H1 (cell line): ENCODE data around the gene PLEKHG3. TPM values are rescaled to one million over a fixed set of nuclear protein-coding genes. Genes with fewer than 3 reads are reported as not detected.

Experiments used
- ASH2L ChIP-seq: fragments of 200-600, 300-600 bp; sonication (generic); IDR thresholded peaks from one replicate; pipeline ENCODE4 v1.7.1; 2017; ENCODE audit warnings: low read length
- ATF3 ChIP-seq: IDR thresholded peaks from 2 replicates; pipeline ENCODE4 v1.6.1; 2011; ENCODE audit warnings: low read depth, mild to moderate bottlenecking, low read length; ENCODE audit not compliant: insufficient read depth
- CBX8 ChIP-seq: fragments of 300-800, 300-1000 bp; sonication (generic); IDR thresholded peaks from 2 replicates; pipeline ENCODE4 v1.7.1; 2016; ENCODE audit warnings: low read depth, low read length, borderline replicate concordance
- CHD1 ChIP-seq: IDR thresholded peaks from 2 replicates; pipeline ENCODE4 v1.6.1; 2012; ENCODE audit warnings: low read depth, low read length, improper control_type of control experiment
- CHD2 ChIP-seq: IDR thresholded peaks from 2 replicates; pipeline ENCODE4 v1.6.1; 2012; ENCODE audit warnings: low read length, improper control_type of control experiment
- EGR1 ChIP-seq: IDR thresholded peaks from 2 replicates; pipeline ENCODE4 v1.6.1; 2011; ENCODE audit warnings: low read depth, low read length, borderline replicate concordance
- HDAC2 ChIP-seq, 2 experiments: fragments of 300-600 bp in 1 of 2; sonication (generic) in 1 of 2; IDR thresholded peaks; 2 replicates each; pipeline ENCODE4 v1.6.1; 2011 to 2012; ENCODE audit warnings: low read depth in 2 of 2, low read length in 2 of 2, mild to moderate bottlenecking in 2 of 2, moderate library complexity in 2 of 2, borderline replicate concordance in 1 of 2, inconsistent platforms in 1 of 2
- JUN ChIP-seq: IDR thresholded peaks from 2 replicates; pipeline ENCODE4 v1.6.1; 2011; ENCODE audit warnings: low read depth, mild to moderate bottlenecking, improper control_type of control experiment, low read length
- JUND ChIP-seq: IDR thresholded peaks from 2 replicates; pipeline ENCODE4 v1.6.1; 2011; ENCODE audit warnings: mild to moderate bottlenecking, improper control_type of control experiment, low read length
- KDM4A ChIP-seq: IDR thresholded peaks from one replicate; pipeline ENCODE4 v1.7.1; 2012; ENCODE audit warnings: low read depth, mild to moderate bottlenecking, moderate library complexity, low read length, inconsistent platforms; ENCODE audit not compliant: severe bottlenecking
- KDM5A ChIP-seq: fragments of 200-600 bp; IDR thresholded peaks from 2 replicates; pipeline ENCODE4 v1.7.1; 2012; ENCODE audit warnings: mild to moderate bottlenecking, low read length, inconsistent platforms, mixed read lengths
- MAX ChIP-seq: IDR thresholded peaks from 2 replicates; pipeline ENCODE4 v1.6.1; 2012; ENCODE audit warnings: inconsistent platforms
- NANOG ChIP-seq: IDR thresholded peaks from 2 replicates; pipeline ENCODE4 v1.6.1; 2011; ENCODE audit warnings: low read length, low read depth, mild to moderate bottlenecking, inconsistent platforms; ENCODE audit not compliant: insufficient read depth, poor library complexity, severe bottlenecking
- PHF8 ChIP-seq: fragments of 200-600 bp; sonication (generic); conservative IDR thresholded peaks from 2 replicates; pipeline ENCODE4 v1.7.1; 2012; ENCODE audit warnings: low read depth, mild to moderate bottlenecking, inconsistent platforms, low read length, moderate library complexity
- RAD21 ChIP-seq, 2 experiments: IDR thresholded peaks in 1 of 2; conservative IDR thresholded peaks in 1 of 2; 2 replicates each; pipeline ENCODE4 v1.6.1; 2011; ENCODE audit warnings: low read depth in 2 of 2, low read length in 2 of 2, improper control_type of control experiment in 1 of 2, inconsistent platforms in 1 of 2, mild to moderate bottlenecking in 1 of 2, moderate library complexity in 1 of 2
- RNF2 ChIP-seq: fragments of 200-900, 300-1000 bp; sonication (generic); IDR thresholded peaks from 2 replicates; pipeline ENCODE4 v1.7.1; 2016; ENCODE audit warnings: borderline replicate concordance, low read depth, mild to moderate bottlenecking, antibody characterized with exemption, low read length; ENCODE audit not compliant: poor library complexity, severe bottlenecking; ENCODE audit errors: missing control alignments
- RXRA ChIP-seq: IDR thresholded peaks from 2 replicates; pipeline ENCODE4 v1.6.1; 2011; ENCODE audit warnings: low read depth, mild to moderate bottlenecking, low read length, moderate library complexity; ENCODE audit not compliant: insufficient read depth
- SIN3A ChIP-seq, 2 experiments: IDR thresholded peaks in 1 of 2; conservative IDR thresholded peaks in 1 of 2; 2 replicates each; pipeline ENCODE4 v1.6.1; 2011 to 2012; ENCODE audit warnings: low read length in 2 of 2, improper control_type of control experiment in 1 of 2, low read depth in 1 of 2, mild to moderate bottlenecking in 1 of 2
- SP1 ChIP-seq: IDR thresholded peaks from 2 replicates; pipeline ENCODE4 v1.6.1; 2011; ENCODE audit warnings: low read depth, low read length
- SP2 ChIP-seq: IDR thresholded peaks from 2 replicates; pipeline ENCODE4 v1.6.1; 2012; ENCODE audit warnings: mild to moderate bottlenecking, low read length, inconsistent platforms
- TAF7 ChIP-seq: optimal IDR thresholded peaks from 2 replicates; pipeline ENCODE3; 2011; ENCODE audit warnings: low read depth, mild to moderate bottlenecking, inconsistent platforms, low read length, moderate library complexity, borderline replicate concordance
- TCF12 ChIP-seq: IDR thresholded peaks from 2 replicates; pipeline ENCODE4 v1.6.1; 2011; ENCODE audit warnings: low read depth, mild to moderate bottlenecking, low read length
- polyA plus RNA-seq, 7 experiments: library from polyadenylated mRNA; depleted of rRNA in 3 of 7; stranded (reverse) in 5 of 7; unstranded in 2 of 7; fragments of >200 nt in 5 of 7; fragments of 200-250 nt in 2 of 7; gene quantifications; 1 replicate in 5 of 7; 2 replicates in 1 of 7; 4 replicates in 1 of 7; pipeline versions ENCODE4 v1.2.1 to v1.2.3, GENCODE V29; 2011 to 2013; ENCODE audit warnings: missing spikeins in 2 of 7, mixed read lengths in 2 of 7
- total RNA-seq: library from RNA; stranded (reverse); fragmentation: NEBNext Ultra II Directional; extraction: Animal tissue kit (Norgen Biotek cat#: 25700); gene quantifications from 2 replicates; pipeline ENCODE4 v1.2.1, GENCODE V29; 2021

The PLEKHG3 gene
- total and polyA plus RNA-seq, 2 of the 8 experiments (the other 6 are each of a cell fraction or from before 2014, with no cell fraction given), result 43.4 to 90.6 TPM

- TF ChIP-seq CHD1 (no peak), ASH2L (peak; percentile 88), RXRA (0 out of 2 replicates have a peak, but pooled peaks have one; percentile 2), MAX (peak; percentile 37; the same call in 1 of the 2 replicates), KDM4A (no peak), HDAC2 (IDR thresholded peaks at IDR 0.05; ENCODE audit: borderline replicate concordance in 1 of 2, low read depth in 2 of 2, low read length in 2 of 2) (peak in 1 of 2 experiments; percentile 50; a peak in 1 of 4 replicates), TAF7 (no peak), SIN3A (conservative IDR thresholded peaks at IDR 0.05 in 1 of 2, IDR thresholded peaks at IDR 0.05 in 1 of 2; ENCODE audit: low read depth in 1 of 2, low read length in 2 of 2) (no peak), SP1 (peak; percentile 82), JUN (no peak), CBX8 (no peak), RAD21 (IDR thresholded peaks at IDR 0.05 in 1 of 2, conservative IDR thresholded peaks at IDR 0.05 in 1 of 2; ENCODE audit: low read depth in 2 of 2, low read length in 2 of 2) (no peak), JUND (no peak), ATF3 (no peak), NANOG (peak; percentile 99), SP2 (no peak), CHD2 (no peak), KDM5A (no peak), RNF2 (no peak), PHF8 (no peak), TCF12 (no peak), EGR1 (no peak)
Observed at GRCh38 chr14:64715628-64716412, 11.6 kb downstream of the PLEKHG3 start (continued).
